Fibroblast of gingiva (primary cell): ENCODE data around the gene ZNF711.
A peak's percentile ranks its signal among the peaks of the same experiment; 100 is the strongest.
"Not testable (repeated sequence)": the region's sequence is repeated elsewhere in the genome, so short reads cannot be mapped to it uniquely, and the experiment has no call there.

Experiments used
- DNase-seq: peaks from one replicate; pipeline ENCODE4 v3.0.0-alpha.2; 2011; ENCODE audit warnings: low read depth

ZNF711 gene

GRCh38 chrX:85243761-85244449 is at the start of gene ZNF711, which contains the start of gene SATL1:
Gene ZNF711, plus strand, starts transcription at chrX:85243991. Its CDS starts 3,582 bp downstream, at chrX:85247573.
Gene SATL1, minus strand, starts transcription at chrX:85243779. Its CDS starts 134,811 bp downstream, at chrX:85108968.
- peak; percentile 0 for DNase-seq

- DNase-seq, result no peak
Measured at GRCh38 chrX:85196319-85196718, 47.5 kb upstream of the ZNF711 start.

- no peak for DNase-seq
Measured at GRCh38 chrX:85203461-85203970, 40.3 kb upstream of the ZNF711 start.

- no peak for DNase-seq
Measured at GRCh38 chrX:85213792-85214530, 29.8 kb upstream of the ZNF711 start.

- no peak for DNase-seq
Measured at GRCh38 chrX:85215946-85216345, 27.8 kb upstream of the ZNF711 start.

- DNase-seq, result no peak
Measured at GRCh38 chrX:85221361-85221760, 22.4 kb upstream of the ZNF711 start.

GRCh38 chrX:85223359-85223758 is 20.4 kb upstream of the ZNF711 start:
- DNase-seq, result no peak

- no peak for DNase-seq
Measured at GRCh38 chrX:85243155-85243554, 636 bp upstream of the ZNF711 start.

- DNase-seq, result no peak
Measured at GRCh38 chrX:85244450-85245211, 840 bp downstream of the ZNF711 start.

- not testable (repeated sequence) for DNase-seq
Measured at GRCh38 chrX:85285286-85285685, 41.5 kb downstream of the ZNF711 start.

- no peak for DNase-seq
Measured at GRCh38 chrX:85288992-85289723, 45.4 kb downstream of the ZNF711 start.

GRCh38 chrX:85303544-85303943 is 59.8 kb downstream of the ZNF711 start:
- DNase-seq, result no peak

- no peak for DNase-seq
Measured at GRCh38 chrX:85309717-85310116, 65.9 kb downstream of the ZNF711 start.

GRCh38 chrX:85311348-85311747 is 67.6 kb downstream of the ZNF711 start:
- not testable (repeated sequence) for DNase-seq
